HT-29 (cell line): ENCODE data around the gene CCDC180. TPM values are rescaled to one million over a fixed set of nuclear protein-coding genes. Genes with fewer than 3 reads are reported as not detected.
"Not testable (repeated sequence)": the region's sequence is repeated elsewhere in the genome, so short reads cannot be mapped to it uniquely, and the experiment has no call there.

Experiments
- DNase-seq: peaks from one replicate; pipeline ENCODE4 v3.0.0-alpha.2; 2015; ENCODE audit warnings: low spot score
- total RNA-seq: library from RNA; depleted of rRNA; stranded (reverse); fragments of >200 nt; shearing (Covaris generic); gene quantifications from 2 replicates; pipeline ENCODE4 v1.2.3, GENCODE V29; 2014

The CCDC180 gene
- total RNA-seq, 1 experiment from 2014 or later: 0.13 TPM

- no peak for DNase-seq
Observed at GRCh38 chr9:97310896-97311295, 3.4 kb downstream of the CCDC180 start.

- no peak for DNase-seq
Observed at GRCh38 chr9:97311798-97312500, 4.5 kb downstream of the CCDC180 start.

- DNase-seq: no peak
Observed at GRCh38 chr9:97312556-97312955, 5.1 kb downstream of the CCDC180 start.

- DNase-seq: no peak
Observed at GRCh38 chr9:97313243-97313642, 5.8 kb downstream of the CCDC180 start.

- no peak for DNase-seq
Observed at GRCh38 chr9:97313746-97314145, 6.3 kb downstream of the CCDC180 start.

- no peak for DNase-seq
Observed at GRCh38 chr9:97314503-97314902, 7.0 kb downstream of the CCDC180 start.

- DNase-seq: no peak
Observed at GRCh38 chr9:97315550-97315949, 8.1 kb downstream of the CCDC180 start.

- no peak for DNase-seq
Observed at GRCh38 chr9:97316904-97317303, 9.4 kb downstream of the CCDC180 start.

- DNase-seq: no peak
Observed at GRCh38 chr9:97318433-97318832, 11.0 kb downstream of the CCDC180 start.

GRCh38 chr9:97319395-97319794, 11.9 kb downstream of the CCDC180 start:
- no peak for DNase-seq

GRCh38 chr9:97320080-97320642, 12.7 kb downstream of the CCDC180 start:
- no peak for DNase-seq

- DNase-seq: no peak
Observed at GRCh38 chr9:97321251-97321650, 13.8 kb downstream of the CCDC180 start.

GRCh38 chr9:97321691-97322090, 14.2 kb downstream of the CCDC180 start:
- DNase-seq: no peak

- DNase-seq: no peak
Observed at GRCh38 chr9:97322105-97322504, 14.6 kb downstream of the CCDC180 start.

GRCh38 chr9:97324954-97325353, 17.5 kb downstream of the CCDC180 start:
- DNase-seq: no peak

- no peak for DNase-seq
Observed at GRCh38 chr9:97327562-97327961, 20.1 kb downstream of the CCDC180 start.

GRCh38 chr9:97332993-97333392, 25.5 kb downstream of the CCDC180 start:
- DNase-seq: no peak

- not testable (repeated sequence) for DNase-seq
Observed at GRCh38 chr9:97335622-97336021, 28.2 kb downstream of the CCDC180 start.

GRCh38 chr9:97348871-97349270, 41.4 kb downstream of the CCDC180 start:
- DNase-seq: no peak

- DNase-seq: no peak
Observed at GRCh38 chr9:97349400-97349799, 41.9 kb downstream of the CCDC180 start.

- DNase-seq: no peak
Observed at GRCh38 chr9:97354637-97355036, 47.2 kb downstream of the CCDC180 start.

- no peak for DNase-seq
Observed at GRCh38 chr9:97357056-97357455, 49.6 kb downstream of the CCDC180 start.
